LNCaP clone FGC (cell line): ENCODE data around the gene CRHR2.

Experiments
- DNase-seq: peaks from one replicate; pipeline ENCODE4 v3.0.0-alpha.2; 2011; ENCODE audit warnings: low read depth
- H3K4me3 ChIP-seq: 2 replicates; pipeline ENCODE4 v1.5.1; 2011; ENCODE audit warnings: mild to moderate bottlenecking, low read depth, low read length, control low read depth
- TF ChIP-seq, protein P1 (sequence below): IDR thresholded peaks from 2 replicates; pipeline ENCODE4 v1.5.1; 2012; ENCODE audit warnings: mild to moderate bottlenecking; ENCODE audit not compliant: control insufficient read depth, insufficient read depth; ENCODE audit errors: extremely low read depth

The CRHR2 gene

DNA sequence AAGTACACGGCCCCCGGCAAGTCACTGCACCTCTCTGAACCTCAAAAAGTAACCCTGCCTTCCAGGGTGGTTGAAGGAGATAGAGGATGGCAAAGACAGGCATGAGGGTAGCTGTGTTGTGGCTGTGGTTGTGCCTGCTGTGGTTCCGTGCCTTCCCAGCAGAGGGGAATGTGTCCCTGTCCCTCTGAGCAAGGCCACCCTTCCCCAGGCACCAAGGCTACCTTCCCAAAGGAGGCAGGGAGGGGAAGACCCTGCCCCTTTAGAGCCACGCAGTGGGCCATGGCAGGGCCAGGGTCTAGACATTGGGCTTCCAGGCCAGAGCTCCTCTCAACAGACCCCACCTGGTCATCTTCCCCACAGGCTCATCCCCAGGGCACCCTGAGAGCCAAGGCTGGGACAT is 18.8 kb downstream of the CRHR2 start:
- H3K4me3 ChIP-seq = no peak overlapping the region
- no peak for DNase-seq
- TF ChIP-seq, protein P1, sequence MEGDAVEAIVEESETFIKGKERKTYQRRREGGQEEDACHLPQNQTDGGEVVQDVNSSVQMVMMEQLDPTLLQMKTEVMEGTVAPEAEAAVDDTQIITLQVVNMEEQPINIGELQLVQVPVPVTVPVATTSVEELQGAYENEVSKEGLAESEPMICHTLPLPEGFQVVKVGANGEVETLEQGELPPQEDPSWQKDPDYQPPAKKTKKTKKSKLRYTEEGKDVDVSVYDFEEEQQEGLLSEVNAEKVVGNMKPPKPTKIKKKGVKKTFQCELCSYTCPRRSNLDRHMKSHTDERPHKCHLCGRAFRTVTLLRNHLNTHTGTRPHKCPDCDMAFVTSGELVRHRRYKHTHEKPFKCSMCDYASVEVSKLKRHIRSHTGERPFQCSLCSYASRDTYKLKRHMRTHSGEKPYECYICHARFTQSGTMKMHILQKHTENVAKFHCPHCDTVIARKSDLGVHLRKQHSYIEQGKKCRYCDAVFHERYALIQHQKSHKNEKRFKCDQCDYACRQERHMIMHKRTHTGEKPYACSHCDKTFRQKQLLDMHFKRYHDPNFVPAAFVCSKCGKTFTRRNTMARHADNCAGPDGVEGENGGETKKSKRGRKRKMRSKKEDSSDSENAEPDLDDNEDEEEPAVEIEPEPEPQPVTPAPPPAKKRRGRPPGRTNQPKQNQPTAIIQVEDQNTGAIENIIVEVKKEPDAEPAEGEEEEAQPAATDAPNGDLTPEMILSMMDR = no peak

DNA sequence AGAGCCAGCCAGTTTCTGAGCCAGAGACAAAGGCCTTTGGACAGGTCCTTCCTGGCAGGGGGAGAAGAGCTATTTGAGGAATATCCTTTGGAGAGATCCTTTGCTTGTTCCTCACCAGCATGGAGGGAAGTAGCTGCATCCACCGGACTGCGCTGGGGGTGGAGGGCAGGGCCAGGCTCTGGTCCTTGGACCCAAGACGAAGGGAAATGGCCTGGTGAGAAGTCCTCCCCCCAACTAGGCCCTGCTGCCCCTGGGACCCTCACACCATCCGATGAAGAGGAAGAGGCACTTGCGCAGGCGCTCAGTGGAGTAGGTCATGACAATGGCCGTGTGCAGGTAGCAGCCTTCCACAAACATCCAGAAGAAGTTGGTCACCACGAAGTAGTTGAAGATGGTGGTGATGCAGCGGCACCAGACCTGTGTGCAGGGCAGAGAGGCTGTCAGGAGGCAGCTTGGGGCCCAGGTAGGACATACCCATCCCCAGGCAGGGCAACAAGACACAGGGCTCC is 19.8 kb downstream of the CRHR2 start:
- DNase-seq = no peak
- TF ChIP-seq, protein P1 = no peak
- no peak overlapping the region for H3K4me3 ChIP-seq

DNA sequence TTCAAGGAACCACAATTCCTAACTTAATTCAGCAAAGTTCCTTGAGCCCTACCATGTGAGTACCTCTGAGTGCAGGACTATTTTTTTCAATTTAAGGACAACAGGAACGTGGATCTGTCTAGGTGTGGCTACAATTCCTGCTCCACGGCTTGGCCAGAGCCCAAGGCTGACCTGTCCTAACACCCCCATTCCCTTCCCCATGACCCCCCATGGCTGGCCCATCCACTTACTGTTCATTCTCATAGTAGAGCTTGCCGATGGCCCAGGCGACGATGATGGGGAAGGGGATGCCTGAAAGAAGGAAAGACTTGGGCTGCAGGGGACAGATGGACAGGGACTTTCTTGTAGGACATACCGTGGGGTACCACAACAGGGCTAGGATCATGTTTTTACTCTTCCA is 20.3 kb downstream of the CRHR2 start:
- H3K4me3 ChIP-seq = no peak overlapping the region
- TF ChIP-seq, protein P1 = no peak
- DNase-seq = no peak

DNA sequence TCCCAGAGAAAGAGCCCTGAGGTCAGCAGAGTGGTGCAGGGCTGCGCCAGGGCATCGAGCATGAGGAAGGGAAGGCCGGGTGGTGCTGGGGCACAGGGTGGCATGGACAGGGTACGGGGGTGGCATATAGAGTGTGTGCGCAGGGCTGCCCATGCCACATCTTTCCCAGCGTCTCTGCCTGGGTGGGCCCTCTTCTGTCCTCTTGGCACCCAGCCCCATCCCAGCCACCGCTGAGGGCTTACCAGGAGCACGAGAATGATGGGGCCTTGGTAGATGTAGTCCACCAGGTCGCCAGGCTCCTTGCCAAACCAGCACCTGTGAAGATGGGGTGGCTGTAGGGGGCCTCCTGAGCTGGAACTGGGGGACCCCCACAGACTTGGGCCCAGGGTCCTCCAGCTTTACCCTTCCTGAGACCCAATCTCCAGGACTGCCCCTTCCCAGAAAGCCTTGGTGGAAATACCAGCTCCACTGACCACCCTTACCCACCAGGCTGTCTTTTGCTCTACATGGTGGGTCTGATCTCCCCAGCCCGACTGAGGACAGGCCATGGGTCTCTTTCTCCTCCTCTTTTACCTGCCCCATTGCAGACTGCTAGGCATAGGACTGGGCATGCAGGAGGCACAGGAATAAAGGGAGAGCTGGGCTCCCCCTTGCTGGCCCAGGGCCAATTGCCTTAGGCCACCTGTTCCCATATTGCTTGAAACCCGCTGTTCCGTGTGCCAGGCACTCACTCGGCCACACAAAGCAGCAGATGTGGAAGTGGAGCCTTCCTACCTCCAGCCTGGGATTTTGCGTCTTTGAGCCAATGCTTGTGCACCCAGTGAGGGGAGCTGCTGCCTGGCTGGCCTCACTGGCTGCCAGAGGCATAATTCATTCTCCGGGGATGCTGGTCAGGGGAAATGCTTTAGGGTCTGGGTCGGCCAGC is 21.7 kb downstream of the CRHR2 start:
- TF ChIP-seq, protein P1 = no peak
- DNase-seq = no peak
- no peak overlapping the region for H3K4me3 ChIP-seq

DNA sequence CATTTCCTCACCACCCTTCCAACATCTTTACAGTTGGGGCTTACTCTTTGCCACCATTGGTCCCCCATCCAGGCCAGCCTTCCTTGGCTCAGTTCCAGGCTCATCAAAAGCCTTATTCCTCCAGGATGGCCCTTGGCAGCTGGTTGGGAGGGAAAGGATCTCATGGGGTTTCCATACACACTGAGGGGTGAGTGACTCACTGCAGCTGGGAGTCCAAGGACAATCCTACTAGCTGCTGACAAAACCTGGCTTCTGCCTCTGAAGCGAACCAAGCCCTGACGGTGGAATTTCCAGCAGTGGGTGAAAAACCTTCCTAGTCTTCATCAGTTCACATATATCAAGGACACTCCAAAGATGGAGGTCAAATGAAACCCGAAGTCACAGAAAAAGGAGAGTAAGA is 22.9 kb downstream of the CRHR2 start:
- no peak for DNase-seq
- TF ChIP-seq, protein P1 = no peak
- no peak overlapping the region for H3K4me3 ChIP-seq

DNA sequence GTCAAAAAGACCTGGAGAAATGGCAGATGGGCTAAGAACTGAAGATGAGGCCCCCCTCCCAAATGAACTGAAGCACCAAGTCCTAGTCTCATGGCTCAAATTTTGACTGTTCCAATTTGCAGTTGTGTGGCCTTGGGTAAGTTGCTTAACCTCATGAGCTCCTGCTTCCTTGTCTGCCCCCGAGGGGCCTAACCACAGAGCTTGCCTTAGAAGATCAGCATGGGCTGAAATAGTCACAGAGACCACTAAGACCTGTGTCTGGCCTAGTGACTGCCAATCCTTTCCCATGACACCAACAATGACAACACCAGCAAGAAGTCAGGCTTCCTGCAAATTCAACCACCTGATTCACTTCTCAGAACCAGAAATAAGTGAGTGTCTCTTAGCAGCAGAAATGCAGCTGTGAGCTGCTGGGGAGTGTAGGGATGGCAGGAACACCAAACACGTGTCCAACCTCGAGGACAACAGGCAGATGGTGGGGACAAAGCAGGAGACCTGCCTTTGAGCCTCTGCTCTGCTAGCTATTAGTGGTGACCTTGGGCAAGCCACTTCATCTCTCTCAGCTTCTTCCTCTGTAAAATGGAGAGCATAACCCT is 23.7 kb downstream of the CRHR2 start:
- no peak overlapping the region for H3K4me3 ChIP-seq
- no peak for DNase-seq
- TF ChIP-seq, protein P1 = no peak
